Measurements from ENCODE around the gene DHDH. TPM values are rescaled to one million over a fixed set of nuclear protein-coding genes. Genes with fewer than 3 reads are reported as not detected.
A peak's percentile ranks its signal among the peaks of the same experiment; 100 is the strongest.
"Not testable (repeated sequence)": the region's sequence is repeated elsewhere in the genome, so short reads cannot be mapped to it uniquely, and the experiment has no call there.

DHDH gene
- total RNA-seq, 3 donors from 2014 or later (not counting 1 experiment from before 2014, with no cell fraction given) = not detected

DNA sequence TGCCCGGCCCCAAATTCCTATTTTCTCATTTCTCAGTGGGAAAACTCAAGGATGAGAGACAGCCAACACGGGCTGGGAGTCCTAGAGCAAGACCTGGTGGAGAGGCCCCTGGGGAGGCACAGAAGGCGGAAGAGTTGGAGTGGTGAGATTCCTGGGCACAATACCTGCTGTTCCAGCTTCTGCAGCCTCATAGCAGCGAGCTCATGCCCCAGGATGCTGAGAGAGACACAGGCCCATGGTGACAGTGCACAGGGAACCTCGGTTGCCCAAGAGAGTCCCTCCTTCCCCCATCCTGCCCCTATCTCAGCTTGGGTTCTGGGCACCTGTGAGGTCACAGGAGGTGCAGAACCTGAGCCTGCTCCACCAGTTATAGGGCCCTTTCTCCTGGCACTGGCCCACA lies 36.3 kb upstream of the DHDH start:
- peaks cover 16% of the 10 kb centered on the region for H3K27me3 ChIP-seq (ENCODE audit: control insufficient read depth, insufficient read depth, low read length)
- TF ChIP-seq, protein P1, sequence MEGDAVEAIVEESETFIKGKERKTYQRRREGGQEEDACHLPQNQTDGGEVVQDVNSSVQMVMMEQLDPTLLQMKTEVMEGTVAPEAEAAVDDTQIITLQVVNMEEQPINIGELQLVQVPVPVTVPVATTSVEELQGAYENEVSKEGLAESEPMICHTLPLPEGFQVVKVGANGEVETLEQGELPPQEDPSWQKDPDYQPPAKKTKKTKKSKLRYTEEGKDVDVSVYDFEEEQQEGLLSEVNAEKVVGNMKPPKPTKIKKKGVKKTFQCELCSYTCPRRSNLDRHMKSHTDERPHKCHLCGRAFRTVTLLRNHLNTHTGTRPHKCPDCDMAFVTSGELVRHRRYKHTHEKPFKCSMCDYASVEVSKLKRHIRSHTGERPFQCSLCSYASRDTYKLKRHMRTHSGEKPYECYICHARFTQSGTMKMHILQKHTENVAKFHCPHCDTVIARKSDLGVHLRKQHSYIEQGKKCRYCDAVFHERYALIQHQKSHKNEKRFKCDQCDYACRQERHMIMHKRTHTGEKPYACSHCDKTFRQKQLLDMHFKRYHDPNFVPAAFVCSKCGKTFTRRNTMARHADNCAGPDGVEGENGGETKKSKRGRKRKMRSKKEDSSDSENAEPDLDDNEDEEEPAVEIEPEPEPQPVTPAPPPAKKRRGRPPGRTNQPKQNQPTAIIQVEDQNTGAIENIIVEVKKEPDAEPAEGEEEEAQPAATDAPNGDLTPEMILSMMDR (IDR thresholded peaks at IDR 0.05) = no peak
- ATAC-seq (no peak), DNase-seq (peak in 1 of 2 donors; percentile 5)
- H3K36me3 Mint-ChIP-seq = no peaks in the 10 kb centered on the region
- peaks cover 36% of the 10 kb centered on the region for H3K4me1 ChIP-seq (ENCODE audit: control insufficient read depth, insufficient read depth, low read length)
- no peaks in the 10 kb centered on the region for H3K9me3 Mint-ChIP-seq
- peaks cover 22 to 28% of the 10 kb centered on the region in 2 donors for H3K27me3 Mint-ChIP-seq (ENCODE audit: low read depth in 2 of 2)
- H3K4me1 Mint-ChIP-seq = peaks cover 26 to 30% of the 10 kb centered on the region in 2 donors
- no peak overlapping the region for H3K27ac ChIP-seq (ENCODE audit: low read length)
- no peak overlapping the region for H3K27ac Mint-ChIP-seq
- WGBS (ENCODE audit: insufficient coverage) = 85% methylated on average over 5 of the region's 5 CpGs
- H3K36me3 ChIP-seq (ENCODE audit: control insufficient read depth, insufficient read depth, low read length) = no peaks in the 10 kb centered on the region
- no peak overlapping the region for H3K4me3 Mint-ChIP-seq
- no peaks in the 10 kb centered on the region for H3K9me3 ChIP-seq (ENCODE audit: control insufficient read depth, insufficient read depth, low read length)
- no peak overlapping the region for H3K4me3 ChIP-seq (ENCODE audit: low read length)
- intact Hi-C loops (cut with micrococcal nuclease) = no loop called here

DNA sequence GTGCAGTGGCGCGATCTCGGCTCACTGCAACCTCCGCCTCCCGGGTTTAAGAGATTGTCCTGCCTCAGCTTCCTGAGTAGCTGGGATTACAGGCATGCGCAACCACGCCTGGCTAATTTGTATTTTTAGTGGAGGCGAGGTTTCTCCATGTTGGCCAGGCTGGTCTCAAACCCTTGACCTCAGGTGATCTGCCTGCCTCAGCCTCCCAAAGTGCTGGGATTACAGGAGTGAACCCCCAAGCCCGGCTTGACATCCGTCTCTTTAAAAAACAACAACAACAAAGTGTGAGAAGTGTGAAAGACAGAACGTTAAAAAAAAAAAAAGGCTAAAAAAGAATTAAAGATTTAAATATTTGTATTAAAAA lies 34.1 kb upstream of the DHDH start:
- H3K27me3 ChIP-seq (ENCODE audit: control insufficient read depth, insufficient read depth, low read length) = peaks cover 15% of the 10 kb centered on the region
- 94% methylated on average over 8 of the region's 11 CpGs for WGBS (ENCODE audit: insufficient coverage)
- intact Hi-C loops (cut with micrococcal nuclease); H3K9me3 Mint-ChIP-seq; ATAC-seq; H3K9me3 ChIP-seq (ENCODE audit: control insufficient read depth, insufficient read depth, low read length); DNase-seq; H3K36me3 ChIP-seq (ENCODE audit: control insufficient read depth, insufficient read depth, low read length); H3K36me3 Mint-ChIP-seq: not testable (repeated sequence)
- H3K27me3 Mint-ChIP-seq (ENCODE audit: low read depth in 2 of 2) = peaks cover 7 to 21% of the 10 kb centered on the region in 2 donors
- peak overlapping the region; percentile 98 for H3K4me3 Mint-ChIP-seq
- peak overlapping the region; percentile 82 for H3K27ac ChIP-seq (ENCODE audit: low read length)
- peaks cover 26 to 36% of the 10 kb centered on the region in 2 donors for H3K4me1 Mint-ChIP-seq
- H3K4me3 ChIP-seq (ENCODE audit: low read length) = peak overlapping the region; percentile 88
- H3K4me1 ChIP-seq (ENCODE audit: control insufficient read depth, insufficient read depth, low read length) = peaks cover 43% of the 10 kb centered on the region
- H3K27ac Mint-ChIP-seq = peak overlapping the region; percentile 92 to 97

DNA sequence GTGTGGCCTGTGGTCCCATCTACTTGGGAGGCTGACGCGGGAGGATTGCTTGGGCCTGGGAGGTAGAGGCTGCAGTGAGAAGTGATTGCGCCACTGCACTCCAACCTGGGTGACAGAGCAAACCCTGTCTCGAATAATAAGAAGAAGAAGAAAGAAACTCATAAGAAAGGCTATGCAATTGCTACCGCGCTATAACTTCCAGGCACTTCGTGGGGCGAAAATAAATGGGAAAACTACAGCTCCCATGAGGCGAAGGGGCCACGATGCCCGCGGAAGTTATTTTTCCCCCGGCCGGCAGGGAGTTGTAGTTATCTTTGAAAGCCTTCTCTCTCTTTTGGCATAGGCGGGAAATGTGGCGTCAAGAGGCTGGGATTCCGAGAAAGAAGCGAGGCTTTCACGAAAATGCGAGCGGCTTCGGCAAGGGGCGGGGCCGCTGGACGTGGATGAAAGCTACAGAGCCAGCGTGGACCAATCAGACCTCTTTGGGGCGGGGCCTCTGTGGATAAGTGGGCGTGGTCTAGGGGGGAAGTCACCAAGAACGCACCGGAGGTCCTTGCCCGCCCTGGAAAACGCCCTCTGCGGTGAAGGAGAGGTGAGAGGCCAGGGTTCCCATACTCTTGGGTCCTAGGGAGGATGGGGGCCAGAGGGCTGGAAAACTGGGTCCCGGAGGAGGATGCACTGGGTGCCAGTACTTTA lies 33.6 kb upstream of the DHDH start, which contains the start of gene NUCB1:
TSS of gene NUCB1 (plus strand) at position 532 of the 696 bp plus-strand sequence. CDS start 485 bp downstream, outside the sequence.
- Mint-ChIP-seq H3K4me1 (peaks cover 26 to 36% of the 10 kb centered on the region in 2 donors), H3K9me3 (no peaks in the 10 kb centered on the region), H3K4me3 (peak within 1 kb of the TSS; percentile 98), H3K27ac (peak within 1 kb of the TSS; percentile 92 to 97), H3K27me3 (ENCODE audit: low read depth in 2 of 2) (peaks cover 2 to 17% of the 10 kb centered on the region in 2 donors), H3K36me3 (no peaks in the 10 kb centered on the region)
- Histone ChIP-seq H3K9me3 (ENCODE audit: control insufficient read depth, insufficient read depth, low read length) (no peaks in the 10 kb centered on the region), H3K27ac (ENCODE audit: low read length) (peak within 1 kb of the TSS; percentile 82), H3K27me3 (ENCODE audit: control insufficient read depth, insufficient read depth, low read length) (peaks cover 13% of the 10 kb centered on the region), H3K4me1 (ENCODE audit: control insufficient read depth, insufficient read depth, low read length) (peaks cover 43% of the 10 kb centered on the region), H3K36me3 (ENCODE audit: control insufficient read depth, insufficient read depth, low read length) (peaks cover 7% of the 10 kb centered on the region), H3K4me3 (ENCODE audit: low read length) (peak within 1 kb of the TSS; percentile 88)
- ATAC-seq (peak; percentile 97 to 100 (median 98)), DNase-seq (peak; percentile 97 to 99)
- WGBS (ENCODE audit: insufficient coverage) = 8% methylated on average over 34 of the region's 34 CpGs
- TF ChIP-seq, protein P1 (IDR thresholded peaks at IDR 0.05) = no peak
- intact Hi-C loops (cut with micrococcal nuclease) = loop anchor here (1.0 to 5.0 kb wide), 2 partner anchors 25 to 67 kb away; partner anchors contain the start of gene FTL
